Measurements from ENCODE around the gene COA4. TPM values are rescaled to one million over a fixed set of nuclear protein-coding genes. Genes with fewer than 3 reads are reported as not detected.

Gene COA4
- total and polyA plus RNA-seq, 5 donors, result 63.9 to 97.9 (median 65.5) TPM

DNA sequence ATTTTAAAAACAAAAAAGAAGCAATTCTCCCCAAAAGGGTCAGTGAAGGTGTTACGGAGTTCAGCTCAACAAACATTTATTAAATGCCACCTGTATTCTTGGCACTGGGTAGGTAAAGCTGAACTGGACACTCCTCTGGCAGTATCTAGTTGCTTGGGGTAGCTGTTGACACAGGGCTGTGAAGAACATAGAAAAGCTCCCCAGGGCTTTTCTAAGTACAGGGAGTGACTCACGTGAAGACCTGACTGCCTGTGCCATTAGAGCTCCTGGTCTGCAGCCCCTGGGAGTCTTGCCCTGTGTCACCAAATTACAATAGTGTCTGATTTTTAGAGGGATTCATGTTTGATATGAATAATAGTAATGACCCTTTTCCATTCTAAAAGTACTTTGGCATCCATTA, 43.6 kb downstream of the COA4 start:
- intact Hi-C loops (cut with DNase I), result no loop called here
- WGBS, result 76% methylated on average over 2 of the region's 2 CpGs

DNA sequence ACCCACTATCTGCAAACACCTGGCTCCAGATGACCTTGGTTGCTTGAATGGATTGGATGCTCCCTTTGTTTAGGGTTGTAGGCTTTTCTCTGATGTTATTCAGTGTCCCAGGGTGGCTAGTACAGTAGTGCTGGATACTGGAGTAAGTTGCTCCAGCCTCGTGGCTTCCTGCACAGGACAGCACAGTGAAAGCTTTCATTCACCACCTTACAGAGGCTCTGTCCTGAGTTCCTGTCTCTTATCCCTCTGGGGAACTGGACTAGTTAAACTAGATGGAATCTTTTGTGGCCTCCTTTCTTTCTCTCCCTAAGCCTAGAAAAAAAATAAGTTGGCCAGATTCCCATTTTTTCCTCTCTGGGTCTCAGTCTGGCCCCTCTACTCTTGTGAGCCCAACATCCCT, 46.4 kb downstream of the COA4 start:
- 82% methylated on average over 1 of the region's 1 CpG for WGBS
- DNase-seq, result no peak
- intact Hi-C loops (cut with DNase I), result no loop called here
- ATAC-seq, result no peak
- no peaks in the 10 kb centered on the region for H3K4me1 ChIP-seq (ENCODE audit: control insufficient read depth, insufficient read depth, low read length)
- H3K27ac ChIP-seq (ENCODE audit: low read length), result no peak overlapping the region
- no peak overlapping the region for H3K4me3 ChIP-seq (ENCODE audit: low read length)
- H3K9me3 ChIP-seq (ENCODE audit: control insufficient read depth, low read length), result no peaks in the 10 kb centered on the region
- H3K27me3 ChIP-seq (ENCODE audit: control insufficient read depth, insufficient read depth), result no peaks in the 10 kb centered on the region

More for the DNA sequence above, 43.6 kb downstream of the COA4 start:
- Histone ChIP-seq H3K27ac (ENCODE audit: low read length) (no peak overlapping the region), H3K4me3 (ENCODE audit: low read length) (no peak overlapping the region), H3K4me1 (ENCODE audit: control insufficient read depth, insufficient read depth, low read length) (no peaks in the 10 kb centered on the region), H3K27me3 (ENCODE audit: control insufficient read depth, insufficient read depth) (no peaks in the 10 kb centered on the region), H3K9me3 (ENCODE audit: control insufficient read depth, low read length) (no peaks in the 10 kb centered on the region)
- ATAC-seq (no peak), DNase-seq (no peak)

Other genes with a start within 250 kb of the COA4 start
- gene PLEKHB1, start 230.3 kb downstream of the COA4 start, total RNA-seq, result 10 to 100 TPM; 11.7 to 31.5 (median 19.9) TPM
- 15.6 TPM for gene PLEKHB1, start 230.3 kb downstream of the COA4 start, polyA plus RNA-seq
- 100 to 1,000 TPM in 3 of 4 donors, 10 to 100 TPM in 1; 98.9 to 140 (median 114) TPM for gene RAB6A, start 115.8 kb downstream of the COA4 start, total RNA-seq
- 68.2 TPM for gene RAB6A, start 115.8 kb downstream of the COA4 start, polyA plus RNA-seq
- gene MRPL48, start 89.0 kb downstream of the COA4 start, total RNA-seq, result 10 to 100 TPM; 36.3 to 47.2 (median 37.4) TPM
- gene MRPL48, start 89.0 kb downstream of the COA4 start, polyA plus RNA-seq, result 53.1 TPM
- gene PAAF1, start 153 bp upstream of the COA4 start, total RNA-seq, result 10 to 100 TPM; 13.9 to 22.8 (median 18.7) TPM
- gene PAAF1, start 153 bp upstream of the COA4 start, polyA plus RNA-seq, result 12.7 TPM
- under 1 TPM in 1 of 4 donors, not detected in 3; 0.26 TPM for gene DNAJB13, start 74.2 kb upstream of the COA4 start, total RNA-seq
- not detected for gene DNAJB13, start 74.2 kb upstream of the COA4 start, polyA plus RNA-seq
- gene UCP2, start 106.0 kb upstream of the COA4 start, total RNA-seq, result 10 to 100 TPM; 12.6 to 23.1 (median 17.1) TPM
- gene UCP2, start 106.0 kb upstream of the COA4 start, polyA plus RNA-seq, result 9.9 TPM
- 1 to 10 TPM; 1.6 to 2.5 (median 1.9) TPM for gene UCP3, start 132.2 kb upstream of the COA4 start, total RNA-seq
- 2.0 TPM for gene UCP3, start 132.2 kb upstream of the COA4 start, polyA plus RNA-seq

Measured in right cardiac atrium (tissue), 5 donors.